ENCODE measurements around the gene RGS6. TPM values are rescaled to one million over a fixed set of nuclear protein-coding genes. Genes with fewer than 3 reads are reported as not detected.
"Not testable (repeated sequence)": the region's sequence is repeated elsewhere in the genome, so short reads cannot be mapped to it uniquely, and the experiment has no call there.

RGS6 gene
- 5.9 TPM for polyA plus RNA-seq (2012; ENCODE audit: missing spikeins)

DNA sequence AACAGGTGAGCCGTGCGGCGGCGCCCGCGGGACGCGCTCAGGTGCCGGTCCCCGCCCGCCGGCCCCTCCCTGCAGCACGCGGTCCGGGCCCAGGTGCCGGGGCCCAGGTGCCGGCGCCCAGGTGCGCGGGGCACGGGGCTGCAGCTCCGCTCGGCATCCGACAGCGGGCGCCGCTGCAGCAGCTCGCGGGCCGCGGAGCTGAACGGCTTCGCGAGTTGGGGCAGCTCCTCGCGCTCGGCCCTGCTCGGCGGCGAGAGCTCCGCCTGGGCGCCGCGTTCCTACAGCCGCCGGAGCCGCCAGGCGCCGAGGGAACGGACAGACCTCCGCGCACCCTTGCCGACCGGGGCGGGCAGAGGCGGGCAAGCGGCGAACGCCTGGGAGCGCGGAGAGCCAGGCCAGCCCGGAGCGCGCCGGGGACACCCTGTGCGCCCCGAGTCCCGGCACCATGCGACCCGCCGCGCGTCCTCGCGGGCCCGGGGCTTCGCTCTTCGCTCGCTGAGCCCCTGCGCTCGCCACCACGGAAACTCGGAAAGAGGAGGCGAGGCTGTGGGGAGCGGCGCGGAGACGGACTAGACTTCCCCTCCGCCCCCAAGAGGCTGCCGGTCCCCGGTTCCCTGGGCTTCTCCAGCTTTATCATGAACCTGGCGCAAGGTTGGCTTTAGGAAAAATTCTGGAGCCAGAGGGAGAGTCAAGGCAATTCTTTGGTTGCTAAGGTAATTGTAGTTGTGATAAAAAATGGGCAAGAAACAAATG is at the start of gene RGS6:
RGS6 (plus strand) TSS at position 201 of the 753 bp plus-strand sequence.
- DNase-seq (ENCODE audit: insufficient read length): peak; percentile 52
- TF ChIP-seq POLR2AphosphoS5 (IDR thresholded peaks at IDR 0.05; ENCODE audit: low read depth, low read length): no peak
- TF ChIP-seq TAF1 (IDR thresholded peaks at IDR 0.05; ENCODE audit: borderline replicate concordance, low read depth, low read length): no peak
- no peak; the same call in 1 of the 2 replicates for TF ChIP-seq POLR2A (IDR thresholded peaks at IDR 0.05; ENCODE audit: low read depth, low read length)
- FAIRE-seq: peak; percentile 93

- peak; percentile 17 for DNase-seq (ENCODE audit: insufficient read length)
- no peak for TF ChIP-seq POLR2A (IDR thresholded peaks at IDR 0.05; ENCODE audit: low read depth, low read length)
- TF ChIP-seq TAF1 (IDR thresholded peaks at IDR 0.05; ENCODE audit: borderline replicate concordance, low read depth, low read length): no peak
- TF ChIP-seq POLR2AphosphoS5 (IDR thresholded peaks at IDR 0.05; ENCODE audit: low read depth, low read length): no peak
- peak; percentile 5 for FAIRE-seq
These were observed 49.1 kb upstream of the RGS6 start for GRCh38 chr14:71883094-71883493.

- DNase-seq (ENCODE audit: insufficient read length) (no peak), FAIRE-seq (no peak)
- TF ChIP-seq POLR2A (IDR thresholded peaks at IDR 0.05; ENCODE audit: low read depth, low read length) (no peak), POLR2AphosphoS5 (IDR thresholded peaks at IDR 0.05; ENCODE audit: low read depth, low read length) (no peak), TAF1 (IDR thresholded peaks at IDR 0.05; ENCODE audit: borderline replicate concordance, low read depth, low read length) (no peak)
These were observed 46.9 kb upstream of the RGS6 start for GRCh38 chr14:71885301-71885700.

GRCh38 chr14:71887802-71888201 is 44.4 kb upstream of the RGS6 start:
- FAIRE-seq: not testable (repeated sequence)

DNA sequence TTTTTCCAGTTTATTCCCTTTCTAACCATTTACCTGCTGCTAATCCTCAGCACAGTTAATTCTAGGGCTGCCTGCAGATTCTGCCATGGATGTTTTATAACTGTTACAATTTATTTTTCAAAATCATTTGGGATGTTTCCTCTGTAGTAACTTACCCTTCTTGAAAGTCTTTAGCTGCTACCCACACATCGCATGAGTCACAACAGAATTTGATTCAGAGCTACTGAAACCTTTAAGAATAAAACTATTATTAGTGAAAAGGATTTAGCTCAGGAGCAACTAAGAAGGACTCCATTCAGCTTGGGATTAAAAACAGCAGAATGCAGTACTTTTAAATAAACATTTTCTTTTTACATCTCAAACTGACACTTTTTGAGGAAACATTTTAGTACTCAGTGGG is 41.7 kb upstream of the RGS6 start:
- FAIRE-seq (no peak), DNase-seq (ENCODE audit: insufficient read length) (no peak)
- TF ChIP-seq TAF1 (IDR thresholded peaks at IDR 0.05; ENCODE audit: borderline replicate concordance, low read depth, low read length) (no peak), POLR2AphosphoS5 (IDR thresholded peaks at IDR 0.05; ENCODE audit: low read depth, low read length) (no peak), POLR2A (IDR thresholded peaks at IDR 0.05; ENCODE audit: low read depth, low read length) (no peak)

More at GRCh38 chr14:71887802-71888201, 44.4 kb upstream of the RGS6 start:
- DNase-seq (ENCODE audit: insufficient read length): not testable (repeated sequence)

DNA sequence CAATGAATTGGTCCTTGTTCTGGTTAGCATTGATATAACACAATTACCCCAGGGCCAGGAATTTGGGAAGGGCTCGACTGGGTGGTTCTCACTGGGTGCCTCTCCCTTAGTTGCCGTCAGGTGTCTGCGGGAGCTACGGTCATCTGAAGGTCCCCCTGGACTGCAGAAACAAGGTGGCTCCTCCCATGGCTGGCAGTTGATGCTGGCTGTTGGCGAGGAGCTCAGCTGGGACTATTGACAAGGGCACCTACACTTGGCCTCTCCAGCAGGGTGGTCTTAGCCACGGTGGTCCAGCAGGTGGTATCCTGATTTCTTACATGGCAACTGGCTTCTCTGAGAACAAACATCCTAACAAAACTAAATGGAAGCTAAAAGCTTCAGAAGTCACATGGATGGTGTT is 41.0 kb upstream of the RGS6 start:
- DNase-seq (ENCODE audit: insufficient read length): no peak
- no peak for TF ChIP-seq POLR2A (IDR thresholded peaks at IDR 0.05; ENCODE audit: low read depth, low read length)
- TF ChIP-seq TAF1 (IDR thresholded peaks at IDR 0.05; ENCODE audit: borderline replicate concordance, low read depth, low read length): no peak
- no peak for TF ChIP-seq POLR2AphosphoS5 (IDR thresholded peaks at IDR 0.05; ENCODE audit: low read depth, low read length)
- no peak for FAIRE-seq

- FAIRE-seq (no peak), DNase-seq (ENCODE audit: insufficient read length) (no peak)
- TF ChIP-seq POLR2AphosphoS5 (IDR thresholded peaks at IDR 0.05; ENCODE audit: low read depth, low read length) (no peak), TAF1 (IDR thresholded peaks at IDR 0.05; ENCODE audit: borderline replicate concordance, low read depth, low read length) (no peak), POLR2A (IDR thresholded peaks at IDR 0.05; ENCODE audit: low read depth, low read length) (no peak)
These were observed 40.3 kb upstream of the RGS6 start for GRCh38 chr14:71891970-71892369.

DNA sequence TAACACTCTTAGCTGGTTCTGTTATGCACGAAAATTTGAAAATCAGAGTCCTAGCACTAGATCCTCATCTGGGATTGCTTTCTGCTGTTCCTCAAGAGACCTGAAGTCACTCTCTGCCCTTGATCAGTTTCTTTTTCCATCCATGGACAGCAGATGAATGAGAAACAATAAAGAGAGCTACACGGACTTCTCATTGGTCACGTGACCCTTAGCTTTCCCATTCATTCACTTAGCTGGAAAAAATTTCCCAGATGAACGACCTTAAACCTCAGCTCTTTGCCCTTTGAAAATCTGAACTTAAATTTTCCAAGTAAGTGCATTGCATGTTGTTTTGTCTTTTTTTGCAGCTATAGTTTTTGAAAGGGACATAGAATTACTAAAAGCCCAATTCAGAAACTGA is 27.2 kb upstream of the RGS6 start:
- no peak for TF ChIP-seq POLR2AphosphoS5 (IDR thresholded peaks at IDR 0.05; ENCODE audit: low read depth, low read length)
- no peak for TF ChIP-seq POLR2A (IDR thresholded peaks at IDR 0.05; ENCODE audit: low read depth, low read length)
- TF ChIP-seq TAF1 (IDR thresholded peaks at IDR 0.05; ENCODE audit: borderline replicate concordance, low read depth, low read length): no peak
- no peak for DNase-seq (ENCODE audit: insufficient read length)
- no peak for FAIRE-seq

DNA sequence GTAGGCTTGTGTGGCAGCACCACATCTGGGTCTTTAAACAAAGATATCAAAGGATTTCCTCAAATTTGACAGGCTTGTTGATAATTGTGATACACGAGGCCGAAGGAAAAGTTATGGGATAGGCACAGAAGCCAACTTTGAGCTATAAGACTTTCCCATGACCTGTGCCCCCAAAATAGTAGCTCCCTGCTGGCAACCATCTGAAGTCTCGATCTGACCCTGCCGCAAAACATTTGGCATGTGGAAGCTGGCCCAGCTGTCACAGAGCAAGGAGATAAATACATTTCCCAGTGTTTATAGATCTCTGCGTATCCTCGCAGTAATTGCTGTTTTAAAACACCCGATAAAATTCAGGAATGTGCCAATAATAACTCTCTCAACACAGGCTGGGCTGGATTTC is 26.4 kb upstream of the RGS6 start:
- TF ChIP-seq POLR2A (IDR thresholded peaks at IDR 0.05; ENCODE audit: low read depth, low read length) (no peak), POLR2AphosphoS5 (IDR thresholded peaks at IDR 0.05; ENCODE audit: low read depth, low read length) (no peak), TAF1 (IDR thresholded peaks at IDR 0.05; ENCODE audit: borderline replicate concordance, low read depth, low read length) (no peak)
- DNase-seq (ENCODE audit: insufficient read length): no peak
- FAIRE-seq: no peak

DNA sequence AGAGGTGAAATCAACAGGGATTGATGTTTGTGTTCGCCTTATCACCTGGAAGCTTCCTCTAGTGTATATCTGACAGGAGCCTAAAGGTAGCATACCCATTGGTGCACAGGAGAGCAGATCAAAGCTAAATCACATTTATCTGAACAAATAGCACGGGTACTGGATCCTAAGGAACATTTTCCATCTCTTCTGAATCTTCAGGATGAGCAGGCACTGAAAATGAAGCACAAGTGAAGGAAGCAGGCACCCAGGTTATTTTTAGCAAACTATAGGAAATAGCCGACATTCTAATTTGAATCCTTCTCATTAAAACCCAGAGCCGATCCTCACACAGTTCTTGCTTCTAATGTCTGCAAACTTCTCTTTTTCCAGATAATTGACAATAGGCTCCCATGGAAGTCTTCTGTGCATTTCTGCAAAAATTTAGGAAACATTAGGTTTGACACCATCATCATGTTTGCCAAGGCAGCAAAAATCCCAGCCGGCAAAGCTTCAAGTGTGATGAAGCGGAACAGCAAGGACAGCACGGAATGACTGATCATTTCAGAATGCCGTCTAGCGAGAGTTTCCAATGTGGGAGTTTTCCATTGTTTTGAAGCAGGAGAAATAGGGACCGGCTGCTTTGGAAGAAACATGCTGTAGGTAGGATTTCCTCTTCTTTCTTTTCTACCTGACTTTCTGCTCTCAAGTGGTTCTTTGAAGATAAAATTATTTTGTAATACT is 24.3 kb upstream of the RGS6 start:
- TF ChIP-seq TAF1 (IDR thresholded peaks at IDR 0.05; ENCODE audit: borderline replicate concordance, low read depth, low read length): no peak
- TF ChIP-seq POLR2AphosphoS5 (IDR thresholded peaks at IDR 0.05; ENCODE audit: low read depth, low read length): no peak
- no peak for TF ChIP-seq POLR2A (IDR thresholded peaks at IDR 0.05; ENCODE audit: low read depth, low read length)
- FAIRE-seq (no peak), DNase-seq (ENCODE audit: insufficient read length) (no peak)

- TF ChIP-seq POLR2AphosphoS5 (IDR thresholded peaks at IDR 0.05; ENCODE audit: low read depth, low read length) (no peak), TAF1 (IDR thresholded peaks at IDR 0.05; ENCODE audit: borderline replicate concordance, low read depth, low read length) (no peak), POLR2A (IDR thresholded peaks at IDR 0.05; ENCODE audit: low read depth, low read length) (no peak)
- FAIRE-seq (no peak), DNase-seq (ENCODE audit: insufficient read length) (no peak)
These were observed 20.6 kb upstream of the RGS6 start for GRCh38 chr14:71911669-71912068.

- TF ChIP-seq TAF1 (IDR thresholded peaks at IDR 0.05; ENCODE audit: borderline replicate concordance, low read depth, low read length): no peak
- no peak for TF ChIP-seq POLR2AphosphoS5 (IDR thresholded peaks at IDR 0.05; ENCODE audit: low read depth, low read length)
- TF ChIP-seq POLR2A (IDR thresholded peaks at IDR 0.05; ENCODE audit: low read depth, low read length): no peak
- DNase-seq (ENCODE audit: insufficient read length) (no peak), FAIRE-seq (no peak)
These were observed 18.9 kb upstream of the RGS6 start for GRCh38 chr14:71913342-71913741.

Measured in GM12892 (cell line).